Smooth muscle cell (in vitro differentiated cells): ENCODE data around the gene SGPL1. TPM values are rescaled to one million over a fixed set of nuclear protein-coding genes. Genes with fewer than 3 reads are reported as not detected.
A peak's percentile ranks its signal among the peaks of the same experiment; 100 is the strongest.

Experiments used
- DNase-seq: peaks from one replicate; lab custom pipeline; 2025; ENCODE audit not compliant: unreplicated experiment; lab: John Stamatoyannopoulos, UW
- H2AFZ ChIP-seq: fragments of 200-600 bp; sonication (generic); 2 replicates; pipeline ENCODE4 v1.6.0; 2016; ENCODE audit warnings: antibody characterized with exemption, low read depth, mild to moderate bottlenecking
- H3F3A ChIP-seq: fragments of 200-600 bp; sonication (generic); 2 replicates; pipeline ENCODE4 v1.6.0; 2017; ENCODE audit warnings: antibody characterized with exemption, low read depth
- H3K27ac ChIP-seq: fragments of 200-600 bp; sonication (generic); 2 replicates; pipeline ENCODE4 v1.5.1; 2016; ENCODE audit warnings: low read depth, mild to moderate bottlenecking
- H3K27me3 ChIP-seq: fragments of 200-600 bp; sonication (generic); 2 replicates; pipeline ENCODE4 v1.6.1; 2016; ENCODE audit warnings: low read depth, mild to moderate bottlenecking
- H3K36me3 ChIP-seq: fragments of 200-600 bp; sonication (generic); 2 replicates; pipeline ENCODE4 v1.5.1; 2016; ENCODE audit warnings: low read depth
- H3K4me1 ChIP-seq: fragments of 200-600 bp; sonication (generic); 2 replicates; pipeline ENCODE4 v1.5.1; 2016; ENCODE audit warnings: low read depth
- H3K4me2 ChIP-seq: fragments of 200-600 bp; sonication (generic); 2 replicates; pipeline ENCODE4 v1.6.0; 2016; ENCODE audit warnings: mild to moderate bottlenecking
- H3K4me3 ChIP-seq: fragments of 200-600 bp; sonication (generic); 2 replicates; pipeline ENCODE4 v1.5.1; 2016; ENCODE audit warnings: mild to moderate bottlenecking
- H3K79me2 ChIP-seq: fragments of 200-600 bp; sonication (generic); 2 replicates; pipeline ENCODE4 v1.6.0; 2016; ENCODE audit warnings: low read depth, mild to moderate bottlenecking
- H3K9ac ChIP-seq: fragments of 200-600 bp; sonication (generic); 2 replicates; pipeline ENCODE4 v1.6.0; 2016; ENCODE audit warnings: low read depth
- H3K9me3 ChIP-seq: fragments of 200-600 bp; sonication (generic); replicated peaks from 2 replicates; pipeline ENCODE4 v1.5.1; 2016; ENCODE audit warnings: low read depth
- H4K20me1 ChIP-seq: fragments of 200-600 bp; sonication (generic); 2 replicates; pipeline ENCODE4 v1.6.0; 2016; ENCODE audit warnings: low read depth
- WGBS: methylation state at CpG from one replicate; pipeline ENCODE4 v1.1.7; 2016; ENCODE audit warnings: low lambda C conversion rate; 5-methylcytosine and 5-hydroxymethylcytosine counted together
- polyA plus RNA-seq: library from polyadenylated mRNA; unstranded; fragments of >200 nt; fragmentation: Nextera tagmentation; extraction: Ambion mirVana; gene quantifications from 2 replicates; pipeline ENCODE4 v1.2.1, GENCODE V29; 2016
- total RNA-seq: library from RNA; depleted of rRNA; stranded (reverse); fragments of >200 nt; gene quantifications from 2 replicates; pipeline ENCODE4 v1.2.3, GENCODE V29; 2014
- TF ChIP-seq, protein P1 (sequence below): fragments of 200-600 bp; sonication (generic); IDR thresholded peaks from 2 replicates; pipeline ENCODE4 v1.5.1; 2017; ENCODE audit warnings: borderline replicate concordance, mild to moderate bottlenecking, antibody characterized with exemption; ENCODE audit not compliant: insufficient read depth, poor library complexity, severe bottlenecking

The SGPL1 gene
- total and polyA plus RNA-seq, 2 experiments from 2014 or later: 20.0 to 41.1 TPM

DNA sequence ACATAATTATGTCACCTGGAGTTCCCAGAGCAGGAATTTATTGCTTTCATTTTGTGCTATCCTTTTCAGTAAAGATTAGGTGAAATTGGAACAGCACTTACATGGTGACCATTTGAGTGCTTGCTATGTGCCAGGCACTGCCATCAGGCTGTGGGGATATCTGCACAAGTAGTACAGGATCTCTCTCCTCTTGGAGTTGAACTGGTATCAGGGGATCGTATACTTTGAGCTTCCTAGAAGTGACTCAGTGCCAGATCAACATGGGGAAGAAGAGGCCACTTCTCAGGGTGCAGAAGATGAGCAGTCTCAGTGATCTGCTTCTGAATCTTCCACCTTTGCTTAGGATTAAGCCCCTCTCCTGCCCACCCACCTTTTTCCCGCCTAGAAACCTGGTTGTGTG lies 29.5 kb downstream of the SGPL1 start:
- no peak overlapping the region for H3K4me3 ChIP-seq
- TF ChIP-seq, protein P1, sequence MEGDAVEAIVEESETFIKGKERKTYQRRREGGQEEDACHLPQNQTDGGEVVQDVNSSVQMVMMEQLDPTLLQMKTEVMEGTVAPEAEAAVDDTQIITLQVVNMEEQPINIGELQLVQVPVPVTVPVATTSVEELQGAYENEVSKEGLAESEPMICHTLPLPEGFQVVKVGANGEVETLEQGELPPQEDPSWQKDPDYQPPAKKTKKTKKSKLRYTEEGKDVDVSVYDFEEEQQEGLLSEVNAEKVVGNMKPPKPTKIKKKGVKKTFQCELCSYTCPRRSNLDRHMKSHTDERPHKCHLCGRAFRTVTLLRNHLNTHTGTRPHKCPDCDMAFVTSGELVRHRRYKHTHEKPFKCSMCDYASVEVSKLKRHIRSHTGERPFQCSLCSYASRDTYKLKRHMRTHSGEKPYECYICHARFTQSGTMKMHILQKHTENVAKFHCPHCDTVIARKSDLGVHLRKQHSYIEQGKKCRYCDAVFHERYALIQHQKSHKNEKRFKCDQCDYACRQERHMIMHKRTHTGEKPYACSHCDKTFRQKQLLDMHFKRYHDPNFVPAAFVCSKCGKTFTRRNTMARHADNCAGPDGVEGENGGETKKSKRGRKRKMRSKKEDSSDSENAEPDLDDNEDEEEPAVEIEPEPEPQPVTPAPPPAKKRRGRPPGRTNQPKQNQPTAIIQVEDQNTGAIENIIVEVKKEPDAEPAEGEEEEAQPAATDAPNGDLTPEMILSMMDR: no peak
- H3K9ac ChIP-seq: no peak overlapping the region
- H3K9me3 ChIP-seq: no peaks in the 10 kb centered on the region
- peaks cover 49% of the 10 kb centered on the region for H3K79me2 ChIP-seq
- WGBS: 56% methylated on average over 2 of the region's 2 CpGs
- H3K4me1 ChIP-seq: peaks cover 16% of the 10 kb centered on the region
- H3K27me3 ChIP-seq: no peaks in the 10 kb centered on the region
- no peaks in the 10 kb centered on the region for H3K36me3 ChIP-seq
- H2AFZ ChIP-seq: no peak overlapping the region
- peak overlapping the region; percentile 25 for H3K4me2 ChIP-seq
- H4K20me1 ChIP-seq: no peaks in the 10 kb centered on the region
- no peak for DNase-seq
- H3F3A ChIP-seq: peaks cover 25% of the 10 kb centered on the region
- H3K27ac ChIP-seq: peak overlapping the region; percentile 74

DNA sequence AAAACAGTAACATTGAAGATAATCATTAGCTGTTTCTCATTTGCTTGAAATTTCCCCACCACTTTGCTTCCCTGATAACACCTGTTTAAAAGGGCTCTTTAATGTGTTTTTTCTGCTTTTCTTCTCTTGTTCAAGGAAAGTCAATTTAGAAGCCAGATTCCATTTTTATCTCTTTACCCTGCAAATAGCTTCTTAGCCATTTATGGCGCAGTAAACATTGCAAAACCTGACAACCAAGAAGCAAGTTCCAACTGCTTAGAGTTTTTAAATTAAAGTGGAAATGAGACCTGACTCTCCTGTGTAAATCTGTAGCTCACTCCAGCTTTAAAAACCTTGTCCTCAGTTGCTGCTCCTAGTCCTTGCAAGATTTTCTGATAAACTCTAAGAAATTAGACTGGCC lies 30.1 kb downstream of the SGPL1 start:
- peaks cover 16% of the 10 kb centered on the region for H3K4me1 ChIP-seq
- peaks cover 44% of the 10 kb centered on the region for H3K79me2 ChIP-seq
- WGBS: 39% methylated on average over 1 of the region's 1 CpG
- H3K4me3 ChIP-seq: no peak overlapping the region
- H3K4me2 ChIP-seq: peak overlapping the region; percentile 25
- TF ChIP-seq, protein P1: no peak
- no peaks in the 10 kb centered on the region for H4K20me1 ChIP-seq
- no peaks in the 10 kb centered on the region for H3K27me3 ChIP-seq
- no peak overlapping the region for H2AFZ ChIP-seq
- H3K27ac ChIP-seq: peak overlapping the region; percentile 74
- no peak for DNase-seq
- H3F3A ChIP-seq: peaks cover 25% of the 10 kb centered on the region
- H3K9ac ChIP-seq: no peak overlapping the region
- no peaks in the 10 kb centered on the region for H3K36me3 ChIP-seq
- H3K9me3 ChIP-seq: no peaks in the 10 kb centered on the region

DNA sequence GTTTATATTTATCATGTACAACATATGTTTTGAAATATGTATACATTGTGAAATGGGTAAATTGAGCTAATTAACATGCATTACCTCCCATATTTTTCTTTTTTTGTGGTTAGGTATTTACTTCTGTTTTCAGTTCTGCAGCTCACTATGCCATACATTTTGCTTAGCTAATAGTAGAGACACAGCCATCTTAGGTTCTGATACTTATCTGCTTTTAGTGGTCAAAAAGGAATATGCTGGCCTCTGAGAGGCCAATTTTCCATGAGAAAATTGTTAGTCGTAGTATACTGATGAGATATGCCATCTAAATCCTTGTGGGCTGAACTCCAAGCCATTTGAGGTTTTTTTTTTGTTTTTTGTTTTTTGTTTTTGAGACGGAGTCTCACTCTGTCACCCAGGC lies 31.0 kb downstream of the SGPL1 start:
- Histone ChIP-seq H3K79me2 (peaks cover 34% of the 10 kb centered on the region), H3K27ac (peak overlapping the region; percentile 74), H2AFZ (no peak overlapping the region), H3K4me2 (peak overlapping the region; percentile 66), H3F3A (peaks cover 25% of the 10 kb centered on the region), H3K27me3 (no peaks in the 10 kb centered on the region), H4K20me1 (no peaks in the 10 kb centered on the region), H3K9me3 (no peaks in the 10 kb centered on the region), H3K36me3 (no peaks in the 10 kb centered on the region), H3K4me1 (peaks cover 16% of the 10 kb centered on the region), H3K9ac (no peak overlapping the region), H3K4me3 (no peak overlapping the region)
- DNase-seq: no peak
- WGBS: 30% methylated on average over 2 of the region's 2 CpGs
- TF ChIP-seq, protein P1: no peak

DNA sequence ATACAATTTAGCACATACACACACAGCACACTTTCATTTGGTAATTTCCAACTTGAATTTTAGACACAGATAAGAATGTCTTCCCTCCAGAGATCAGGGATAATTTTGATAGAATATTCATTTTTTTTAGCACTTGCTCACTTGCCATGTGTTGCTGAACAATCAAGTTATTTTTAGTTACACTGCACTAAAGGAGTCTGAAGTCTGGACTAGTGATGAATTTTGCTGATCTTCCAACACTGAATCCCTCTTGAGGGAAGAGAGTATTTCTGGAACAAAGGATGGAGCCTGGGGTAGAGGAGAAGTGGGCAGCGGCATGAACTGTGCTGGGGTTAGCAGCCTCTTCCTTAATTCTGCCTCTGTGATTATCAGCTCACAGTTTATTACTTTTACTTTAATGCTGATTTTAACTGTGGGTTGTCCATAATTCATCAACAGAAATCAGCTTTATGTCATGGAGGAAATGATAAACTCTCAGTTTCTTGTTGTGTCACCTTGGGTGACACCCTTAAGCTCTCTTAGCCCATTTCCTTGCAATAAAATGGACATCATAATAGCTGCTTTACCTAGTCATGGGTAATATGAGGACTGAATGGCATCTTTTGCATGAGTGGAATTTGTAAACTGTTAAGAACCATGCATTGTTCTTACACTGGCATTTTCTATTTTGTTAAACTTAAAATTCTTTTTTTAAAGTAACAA lies 32.1 kb downstream of the SGPL1 start:
- H3K4me1 ChIP-seq: peaks cover 16% of the 10 kb centered on the region
- H3K27me3 ChIP-seq: no peaks in the 10 kb centered on the region
- H3K36me3 ChIP-seq: no peaks in the 10 kb centered on the region
- no peaks in the 10 kb centered on the region for H3K9me3 ChIP-seq
- H3K9ac ChIP-seq: no peak overlapping the region
- peaks cover 25% of the 10 kb centered on the region for H3F3A ChIP-seq
- TF ChIP-seq, protein P1: no peak
- no peak overlapping the region for H3K4me3 ChIP-seq
- 47% methylated on average over 1 of the region's 1 CpG for WGBS
- no peak overlapping the region for H2AFZ ChIP-seq
- H3K4me2 ChIP-seq: peak overlapping the region; percentile 66
- H4K20me1 ChIP-seq: no peaks in the 10 kb centered on the region
- no peak for DNase-seq
- H3K79me2 ChIP-seq: peaks cover 28% of the 10 kb centered on the region
- peak overlapping the region; percentile 74 for H3K27ac ChIP-seq
